SK-N-SH treated with all-trans-retinoic acid at 6 μM for 48 hours (cell line): Measurements from ENCODE around the gene PTPRB.

Source experiments
- ATAC-seq: fragments of 200-7000 bp; cut with Tn5 transposase; 3 replicates; pipeline ENCODE4 v1.9.1; 2020; ENCODE audit warnings: mild to moderate bottlenecking, moderate library complexity
- ARNTL ChIP-seq: fragments of 450-650 bp; formaldehyde crosslinking; IDR thresholded peaks from 2 replicates; pipeline ENCODE4 v1.5.0; 2020; ENCODE audit warnings: low read depth, mild to moderate bottlenecking, moderate library complexity, borderline replicate concordance
- BACH2 ChIP-seq: fragments of 250-450 bp; sonication (Bioruptor Pico); IDR thresholded peaks from 2 replicates; pipeline ENCODE4 v1.9.0; 2021; ENCODE audit warnings: mild to moderate bottlenecking, borderline replicate concordance
- GLIS3 ChIP-seq: fragments of 250-450 bp; sonication (Bioruptor Pico); IDR thresholded peaks from 2 replicates; pipeline ENCODE4 v1.5.0; 2020; ENCODE audit warnings: mild to moderate bottlenecking, moderate library complexity
- ISL1 ChIP-seq: fragments of 250-450 bp; sonication (Bioruptor Pico); IDR thresholded peaks from 2 replicates; pipeline ENCODE4 v2.1.2; 2022; ENCODE audit warnings: mild to moderate bottlenecking, moderate library complexity
- SNAI2 ChIP-seq: fragments of 250-450 bp; sonication (Bioruptor Pico); IDR thresholded peaks from 2 replicates; pipeline ENCODE4 v1.5.0; 2020; ENCODE audit warnings: mild to moderate bottlenecking, moderate library complexity
- TOX ChIP-seq: fragments of 250-450 bp; sonication (Bioruptor Pico); IDR thresholded peaks from 2 replicates; pipeline ENCODE4 v1.8.0; 2021; ENCODE audit warnings: mild to moderate bottlenecking, moderate library complexity, borderline replicate concordance
- ZC3H10 ChIP-seq: fragments of 250-450 bp; sonication (Bioruptor Pico); IDR thresholded peaks from 2 replicates; pipeline ENCODE4 v1.5.1; 2021; ENCODE audit warnings: mild to moderate bottlenecking, moderate library complexity
- ZFP30 ChIP-seq: fragments of 450-650 bp; formaldehyde crosslinking; IDR thresholded peaks from 2 replicates; pipeline ENCODE4 v1.5.0; 2022; ENCODE audit warnings: mild to moderate bottlenecking, moderate library complexity
- ZNF565 ChIP-seq: fragments of 450-650 bp; formaldehyde crosslinking; conservative IDR thresholded peaks from 2 replicates; pipeline ENCODE4 v1.5.0; 2020; ENCODE audit warnings: low read depth, mild to moderate bottlenecking, moderate library complexity
- ZNF70 ChIP-seq: fragments of 450-650 bp; formaldehyde crosslinking; IDR thresholded peaks from 2 replicates; pipeline ENCODE4 v1.5.0; 2020; ENCODE audit warnings: mild to moderate bottlenecking, moderate library complexity
- ZNF8 ChIP-seq: fragments of 450-650 bp; formaldehyde crosslinking; IDR thresholded peaks from 2 replicates; pipeline ENCODE4 v1.5.0; 2020; ENCODE audit warnings: mild to moderate bottlenecking, moderate library complexity
- TF ChIP-seq, protein P1 (sequence below): fragments of 250-450 bp; sonication (Bioruptor Pico); IDR thresholded peaks from 2 replicates; pipeline ENCODE4 v1.5.1; 2021; ENCODE audit warnings: mild to moderate bottlenecking, moderate library complexity
- TF ChIP-seq, protein P2 (sequence below): fragments of 250-450 bp; sonication (Bioruptor Pico); IDR thresholded peaks from 2 replicates; pipeline ENCODE4 v1.5.1; 2020; ENCODE audit warnings: low read depth, mild to moderate bottlenecking, moderate library complexity
- TF ChIP-seq, protein P3 (sequence below): fragments of 250-450 bp; sonication (Bioruptor Pico); IDR thresholded peaks from 2 replicates; pipeline ENCODE4 v1.8.0; 2020; ENCODE audit warnings: mild to moderate bottlenecking, moderate library complexity, borderline replicate concordance
- TF ChIP-seq, protein P4 (sequence below): fragments of 250-450 bp; sonication (Bioruptor Pico); IDR thresholded peaks from 2 replicates; pipeline ENCODE4 v1.8.0; 2021; ENCODE audit warnings: low read depth, mild to moderate bottlenecking, moderate library complexity, borderline replicate concordance

The PTPRB gene

DNA sequence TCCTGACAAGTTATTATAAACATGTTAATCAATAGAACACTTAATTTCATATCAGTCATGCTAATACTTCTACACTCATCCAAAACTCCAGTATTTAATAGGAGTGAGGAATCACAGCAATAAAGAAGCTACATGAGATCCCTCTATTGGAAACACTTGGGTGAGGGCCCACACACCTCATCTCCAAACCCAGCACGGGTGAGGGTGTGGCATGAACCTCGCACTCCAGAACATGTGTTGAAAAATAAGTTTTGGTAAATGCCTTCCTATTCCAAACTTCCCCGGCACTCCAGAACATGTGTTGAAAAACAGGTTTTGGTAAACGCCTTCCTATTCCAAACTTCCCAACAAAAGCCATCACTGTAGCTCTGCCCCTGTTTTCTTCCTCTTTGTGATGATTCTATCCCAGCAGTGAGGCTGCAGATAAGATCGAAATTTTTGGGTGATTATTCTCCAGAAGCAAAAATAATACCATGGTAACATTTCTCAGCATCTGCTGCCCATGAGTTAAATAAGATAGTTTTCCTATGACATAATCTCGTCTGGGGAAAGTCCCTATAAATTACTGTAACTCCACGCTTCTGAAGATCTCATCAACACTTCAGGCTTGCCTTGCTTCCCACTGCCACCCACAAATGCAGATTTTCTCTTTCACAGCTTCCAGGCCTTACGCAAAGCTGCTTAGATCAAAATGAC is 24.4 kb upstream of the PTPRB start:
- ATAC-seq: peak; percentile 91
- TF ChIP-seq ZNF565 (CRISPR knock-in tag): no peak
- TF ChIP-seq ZNF8 (CRISPR knock-in tag): no peak
- TF ChIP-seq, protein P1, sequence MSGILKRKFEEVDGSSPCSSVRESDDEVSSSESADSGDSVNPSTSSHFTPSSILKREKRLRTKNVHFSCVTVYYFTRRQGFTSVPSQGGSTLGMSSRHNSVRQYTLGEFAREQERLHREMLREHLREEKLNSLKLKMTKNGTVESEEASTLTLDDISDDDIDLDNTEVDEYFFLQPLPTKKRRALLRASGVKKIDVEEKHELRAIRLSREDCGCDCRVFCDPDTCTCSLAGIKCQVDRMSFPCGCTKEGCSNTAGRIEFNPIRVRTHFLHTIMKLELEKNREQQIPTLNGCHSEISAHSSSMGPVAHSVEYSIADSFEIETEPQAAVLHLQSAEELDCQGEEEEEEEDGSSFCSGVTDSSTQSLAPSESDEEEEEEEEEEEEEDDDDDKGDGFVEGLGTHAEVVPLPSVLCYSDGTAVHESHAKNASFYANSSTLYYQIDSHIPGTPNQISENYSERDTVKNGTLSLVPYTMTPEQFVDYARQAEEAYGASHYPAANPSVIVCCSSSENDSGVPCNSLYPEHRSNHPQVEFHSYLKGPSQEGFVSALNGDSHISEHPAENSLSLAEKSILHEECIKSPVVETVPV (CRISPR knock-in tag): 0 out of 2 replicates have a peak, but pooled peaks have one; percentile 17
- TF ChIP-seq SNAI2 (CRISPR knock-in tag): no peak
- no peak for TF ChIP-seq ZC3H10 (CRISPR knock-in tag)
- TF ChIP-seq, protein P2, sequence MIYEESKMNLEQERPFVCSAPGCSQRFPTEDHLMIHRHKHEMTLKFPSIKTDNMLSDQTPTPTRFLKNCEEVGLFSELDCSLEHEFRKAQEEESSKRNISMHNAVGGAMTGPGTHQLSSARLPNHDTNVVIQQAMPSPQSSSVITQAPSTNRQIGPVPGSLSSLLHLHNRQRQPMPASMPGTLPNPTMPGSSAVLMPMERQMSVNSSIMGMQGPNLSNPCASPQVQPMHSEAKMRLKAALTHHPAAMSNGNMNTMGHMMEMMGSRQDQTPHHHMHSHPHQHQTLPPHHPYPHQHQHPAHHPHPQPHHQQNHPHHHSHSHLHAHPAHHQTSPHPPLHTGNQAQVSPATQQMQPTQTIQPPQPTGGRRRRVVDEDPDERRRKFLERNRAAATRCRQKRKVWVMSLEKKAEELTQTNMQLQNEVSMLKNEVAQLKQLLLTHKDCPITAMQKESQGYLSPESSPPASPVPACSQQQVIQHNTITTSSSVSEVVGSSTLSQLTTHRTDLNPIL (CRISPR knock-in tag): peak; percentile 94
- 0 out of 2 replicates have a peak, but pooled peaks have one; percentile 31 for TF ChIP-seq ZFP30 (CRISPR knock-in tag)
- TF ChIP-seq, protein P3, sequence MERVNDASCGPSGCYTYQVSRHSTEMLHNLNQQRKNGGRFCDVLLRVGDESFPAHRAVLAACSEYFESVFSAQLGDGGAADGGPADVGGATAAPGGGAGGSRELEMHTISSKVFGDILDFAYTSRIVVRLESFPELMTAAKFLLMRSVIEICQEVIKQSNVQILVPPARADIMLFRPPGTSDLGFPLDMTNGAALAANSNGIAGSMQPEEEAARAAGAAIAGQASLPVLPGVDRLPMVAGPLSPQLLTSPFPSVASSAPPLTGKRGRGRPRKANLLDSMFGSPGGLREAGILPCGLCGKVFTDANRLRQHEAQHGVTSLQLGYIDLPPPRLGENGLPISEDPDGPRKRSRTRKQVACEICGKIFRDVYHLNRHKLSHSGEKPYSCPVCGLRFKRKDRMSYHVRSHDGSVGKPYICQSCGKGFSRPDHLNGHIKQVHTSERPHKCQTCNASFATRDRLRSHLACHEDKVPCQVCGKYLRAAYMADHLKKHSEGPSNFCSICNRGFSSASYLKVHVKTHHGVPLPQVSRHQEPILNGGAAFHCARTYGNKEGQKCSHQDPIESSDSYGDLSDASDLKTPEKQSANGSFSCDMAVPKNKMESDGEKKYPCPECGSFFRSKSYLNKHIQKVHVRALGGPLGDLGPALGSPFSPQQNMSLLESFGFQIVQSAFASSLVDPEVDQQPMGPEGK (CRISPR knock-in tag): no peak
- TF ChIP-seq GLIS3 (CRISPR knock-in tag): no peak
- no peak for TF ChIP-seq ZNF70 (CRISPR knock-in tag)
- peak; percentile 48 for TF ChIP-seq ISL1

DNA sequence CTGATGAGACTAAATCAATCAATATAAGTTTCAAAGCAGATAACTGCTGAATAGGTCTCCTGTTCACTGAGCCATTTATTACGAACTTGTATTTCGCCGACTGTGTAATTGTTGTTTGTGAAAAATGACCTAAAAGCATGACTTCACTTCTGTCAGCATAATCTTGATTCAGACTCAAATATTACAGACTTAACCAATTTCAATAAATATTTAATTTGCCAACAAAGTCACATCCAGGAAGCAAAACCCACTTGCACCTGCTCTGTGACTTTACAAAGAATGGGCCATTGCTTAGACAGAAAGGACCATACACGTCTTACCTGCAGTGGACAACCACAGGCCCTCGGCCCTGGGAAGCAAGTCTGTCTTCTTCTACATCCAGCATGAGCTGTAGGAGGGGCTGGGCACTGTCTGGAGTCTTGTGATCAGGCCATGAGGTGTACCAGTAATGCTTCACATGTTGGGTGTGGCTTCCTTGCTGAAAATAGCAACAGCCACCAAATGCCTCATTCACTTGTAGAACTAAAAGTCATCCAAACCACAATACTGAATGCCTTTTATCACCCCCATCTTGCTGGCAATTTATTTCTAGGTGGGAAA is 23.5 kb upstream of the PTPRB start:
- TF ChIP-seq SNAI2 (CRISPR knock-in tag) (no peak), ZNF8 (CRISPR knock-in tag) (no peak), GLIS3 (CRISPR knock-in tag) (no peak)
- TF ChIP-seq, protein P1 (CRISPR knock-in tag): no peak
- ATAC-seq: peak; percentile 64; the same call in 2 of the 3 replicates

DNA sequence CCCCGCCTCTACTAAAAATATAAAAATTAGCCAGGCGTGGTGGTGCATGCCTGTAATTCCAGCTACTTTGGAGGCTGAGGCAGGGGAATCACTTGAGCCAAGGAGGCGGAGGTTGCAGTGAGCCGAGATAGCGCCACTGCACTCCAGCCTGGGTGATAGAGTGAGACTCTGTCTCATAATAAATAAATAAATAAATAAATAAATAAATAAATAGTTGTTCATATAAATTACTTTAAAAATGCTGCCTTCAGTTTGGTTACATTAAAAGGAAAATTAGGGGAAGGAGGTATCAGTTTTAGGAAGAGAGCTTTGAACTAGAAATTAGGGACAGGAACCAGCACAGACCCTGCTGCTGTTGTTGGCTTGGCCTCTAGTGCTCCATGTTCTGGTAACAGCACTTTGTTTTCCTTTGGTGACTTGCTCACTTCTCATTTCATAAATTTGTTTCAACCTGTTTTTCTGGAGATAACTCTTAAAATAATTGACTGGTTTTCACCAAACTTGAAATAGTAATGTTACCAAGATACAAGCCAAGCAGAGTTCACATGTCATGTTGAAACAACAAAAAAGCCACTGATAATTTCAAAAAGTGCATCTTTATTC is 22.9 kb upstream of the PTPRB start:
- TF ChIP-seq ARNTL (CRISPR knock-in tag): no peak
- no peak for TF ChIP-seq BACH2 (CRISPR knock-in tag)
- TF ChIP-seq, protein P2 (CRISPR knock-in tag): no peak
- TF ChIP-seq, protein P3 (CRISPR knock-in tag): no peak
- ATAC-seq: no peak

DNA sequence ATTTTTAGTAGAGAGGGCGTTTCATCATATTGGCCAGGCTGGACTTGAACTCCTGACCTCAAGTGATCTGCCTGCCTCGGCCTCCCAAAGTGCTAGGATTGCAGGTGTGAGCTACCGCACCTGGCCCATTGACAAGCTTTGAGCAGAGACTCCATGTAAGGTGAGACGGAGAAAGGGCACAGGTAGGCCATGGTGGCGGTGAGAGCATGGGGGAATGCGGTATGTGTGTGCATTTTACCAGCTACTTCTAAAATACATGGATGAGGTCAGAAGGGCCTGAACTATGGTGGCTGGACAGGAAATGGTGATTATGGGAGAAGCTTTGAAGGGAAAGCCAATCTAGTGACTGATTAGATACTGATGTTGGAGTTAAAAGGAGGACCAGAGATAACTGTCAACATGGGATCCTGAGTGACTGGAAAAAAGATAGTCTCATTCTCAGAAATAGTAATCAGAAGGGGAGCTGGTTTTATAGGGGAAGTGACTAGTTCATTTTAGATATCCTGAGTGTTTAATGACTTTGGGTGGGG is 21.9 kb upstream of the PTPRB start:
- no peak for ATAC-seq
- TF ChIP-seq, protein P4, sequence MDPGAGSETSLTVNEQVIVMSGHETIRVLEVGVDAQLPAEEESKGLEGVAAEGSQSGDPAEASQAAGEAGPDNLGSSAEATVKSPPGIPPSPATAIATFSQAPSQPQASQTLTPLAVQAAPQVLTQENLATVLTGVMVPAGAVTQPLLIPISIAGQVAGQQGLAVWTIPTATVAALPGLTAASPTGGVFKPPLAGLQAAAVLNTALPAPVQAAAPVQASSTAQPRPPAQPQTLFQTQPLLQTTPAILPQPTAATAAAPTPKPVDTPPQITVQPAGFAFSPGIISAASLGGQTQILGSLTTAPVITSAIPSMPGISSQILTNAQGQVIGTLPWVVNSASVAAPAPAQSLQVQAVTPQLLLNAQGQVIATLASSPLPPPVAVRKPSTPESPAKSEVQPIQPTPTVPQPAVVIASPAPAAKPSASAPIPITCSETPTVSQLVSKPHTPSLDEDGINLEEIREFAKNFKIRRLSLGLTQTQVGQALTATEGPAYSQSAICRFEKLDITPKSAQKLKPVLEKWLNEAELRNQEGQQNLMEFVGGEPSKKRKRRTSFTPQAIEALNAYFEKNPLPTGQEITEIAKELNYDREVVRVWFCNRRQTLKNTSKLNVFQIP: no peak
- TF ChIP-seq, protein P2 (CRISPR knock-in tag): no peak
- TF ChIP-seq ZFP30 (CRISPR knock-in tag) (no peak), ARNTL (CRISPR knock-in tag) (no peak), TOX (CRISPR knock-in tag) (no peak), BACH2 (CRISPR knock-in tag) (no peak), ISL1 (no peak)
